Measurements from ENCODE around the gene SLC13A4. TPM values are rescaled to one million over a fixed set of nuclear protein-coding genes. Genes with fewer than 3 reads are reported as not detected.
"Not testable (repeated sequence)": the region's sequence is repeated elsewhere in the genome, so short reads cannot be mapped to it uniquely, and the experiment has no call there.

SLC13A4 gene
- total RNA-seq, 2 donors from 2014 or later = not detected

DNA sequence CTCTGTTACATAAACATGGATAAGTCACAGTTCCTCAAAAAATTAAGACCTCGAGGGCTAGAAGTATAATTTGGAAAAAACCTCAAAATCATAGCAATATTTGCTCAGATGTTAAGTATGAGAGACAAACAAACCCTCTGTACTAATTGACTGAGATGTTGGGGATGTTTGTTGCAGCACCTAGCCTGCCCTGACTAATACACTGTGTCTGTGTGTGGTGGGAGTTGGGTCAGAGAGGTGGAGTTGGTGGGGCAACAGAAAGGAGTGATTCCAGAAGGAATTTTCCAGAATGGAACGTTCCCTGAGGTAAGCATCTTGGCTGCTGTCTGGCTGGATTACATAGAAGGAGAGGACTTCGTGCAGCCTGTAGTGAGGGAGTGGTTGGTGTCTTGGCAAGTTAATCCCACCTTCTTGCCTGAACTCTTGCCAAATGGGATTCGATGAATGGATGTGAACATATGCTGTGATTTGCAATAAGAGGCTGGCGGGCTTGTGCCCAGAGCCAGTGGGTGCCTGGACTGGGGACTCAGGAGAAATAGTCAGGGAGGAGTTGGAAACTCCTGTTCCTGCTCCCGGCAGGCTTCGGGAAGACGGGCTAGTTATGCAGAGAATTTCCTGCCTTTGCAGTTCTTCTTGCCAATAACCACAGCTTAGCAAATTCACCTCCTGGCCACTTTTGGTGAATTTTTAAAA, 29.9 kb upstream of the SLC13A4 start:
- Mint-ChIP-seq H3K27ac (no peak overlapping the region), H3K36me3 (no peaks in the 10 kb centered on the region), H3K9me3 (no peaks in the 10 kb centered on the region)
- DNase-seq (ENCODE audit: low spot score in 2 of 2) = no peak
- no peak for ATAC-seq

DNA sequence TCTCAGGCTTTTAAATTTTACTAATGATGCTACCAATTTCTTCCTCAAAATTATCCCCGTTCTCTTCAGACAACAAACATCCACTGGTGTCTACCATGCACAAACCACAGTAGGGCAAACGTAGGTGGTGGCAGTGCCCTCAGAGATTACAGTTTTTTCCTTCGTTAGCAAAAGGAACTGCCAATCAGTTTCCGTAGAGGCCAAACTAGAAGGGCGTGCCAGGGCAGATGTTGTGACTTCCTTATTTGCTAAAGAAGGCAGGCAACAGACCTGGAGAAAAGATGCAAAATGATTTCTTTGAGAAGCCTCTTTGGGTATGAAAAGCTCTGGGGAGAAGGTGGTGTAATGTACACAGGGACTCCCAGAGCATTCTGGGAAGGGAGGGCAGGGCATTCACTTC, 28.2 kb upstream of the SLC13A4 start:
- no peaks in the 10 kb centered on the region for H3K9me3 Mint-ChIP-seq
- no peak overlapping the region for H3K27ac Mint-ChIP-seq
- DNase-seq (ENCODE audit: low spot score in 2 of 2) (no peak), ATAC-seq (no peak)
- H3K36me3 Mint-ChIP-seq = no peaks in the 10 kb centered on the region

GRCh38 chr7:135755351-135755753, 27.4 kb upstream of the SLC13A4 start:
- DNase-seq (ENCODE audit: low spot score in 2 of 2) (no peak), ATAC-seq (no peak)
- Mint-ChIP-seq H3K27ac (no peak overlapping the region), H3K36me3 (no peaks in the 10 kb centered on the region), H3K9me3 (no peaks in the 10 kb centered on the region)

DNA sequence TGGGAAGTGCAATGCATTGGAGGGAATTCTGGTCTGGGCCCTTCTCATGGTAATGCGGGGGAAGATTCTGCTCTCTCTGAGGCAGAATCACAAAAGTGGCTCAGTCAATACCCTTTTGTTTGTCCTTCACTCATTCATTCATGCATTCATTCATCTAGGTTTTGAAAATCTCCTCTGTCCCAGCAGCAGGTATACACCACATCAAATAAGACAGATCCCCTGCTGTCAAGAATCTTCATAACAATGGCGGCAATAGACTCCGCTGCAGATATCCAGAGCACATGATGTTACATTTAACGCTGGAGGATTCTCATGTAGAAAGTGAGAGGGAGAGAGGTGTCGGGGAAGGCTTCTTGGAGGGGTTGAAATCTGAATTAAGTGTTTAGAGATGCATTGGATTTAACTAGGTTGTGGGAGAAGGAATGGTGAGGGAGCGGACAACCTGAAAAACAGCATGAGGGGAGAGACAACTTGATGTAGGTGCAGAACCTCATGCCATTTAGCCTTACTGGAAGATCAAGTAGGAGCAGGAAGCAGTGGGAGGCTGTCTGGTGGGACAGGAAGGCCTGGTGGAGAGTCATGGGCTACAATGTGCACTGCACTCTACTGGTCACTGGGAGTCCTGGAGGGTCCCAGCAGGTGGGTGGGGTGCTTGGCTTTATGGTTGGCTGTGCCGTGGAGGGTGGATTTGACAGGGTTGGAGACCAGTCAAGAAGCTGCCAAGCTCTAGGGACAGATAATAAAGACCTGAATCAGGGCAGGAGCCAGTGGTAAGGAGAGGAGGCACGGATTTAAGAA, 25.8 kb upstream of the SLC13A4 start:
- no peak for DNase-seq (ENCODE audit: low spot score in 2 of 2)
- Mint-ChIP-seq H3K27ac (no peak overlapping the region), H3K9me3 (no peaks in the 10 kb centered on the region), H3K36me3 (no peaks in the 10 kb centered on the region)
- ATAC-seq = no peak

DNA sequence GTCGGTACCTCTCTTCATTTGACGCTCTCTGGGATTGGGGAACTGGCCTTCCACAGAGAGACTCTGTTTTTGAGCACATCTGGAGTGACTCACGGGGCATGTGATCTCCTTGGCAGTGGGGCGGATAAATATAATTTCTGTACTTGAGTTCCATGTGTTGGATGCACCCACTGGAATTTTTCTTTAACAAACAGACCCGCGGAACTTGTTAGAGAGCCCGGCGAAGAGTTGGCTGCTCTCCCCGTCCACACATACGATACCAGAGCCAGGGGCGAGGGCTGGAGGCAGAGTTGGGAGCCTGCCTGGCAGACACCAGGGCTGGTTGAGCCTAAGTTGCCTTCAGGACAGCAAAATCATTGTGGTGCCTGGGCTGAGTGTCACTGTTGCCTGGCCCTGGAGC, 20.8 kb upstream of the SLC13A4 start, which contains the start of gene FAM180A:
FAM180A (minus strand) TSS at position 44 of the 400 bp plus-strand sequence. CDS start 233 bp downstream, outside the sequence.
- Mint-ChIP-seq H3K27ac (no peak within 1 kb of the TSS), H3K9me3 (no peaks in the 10 kb centered on the region)

DNA sequence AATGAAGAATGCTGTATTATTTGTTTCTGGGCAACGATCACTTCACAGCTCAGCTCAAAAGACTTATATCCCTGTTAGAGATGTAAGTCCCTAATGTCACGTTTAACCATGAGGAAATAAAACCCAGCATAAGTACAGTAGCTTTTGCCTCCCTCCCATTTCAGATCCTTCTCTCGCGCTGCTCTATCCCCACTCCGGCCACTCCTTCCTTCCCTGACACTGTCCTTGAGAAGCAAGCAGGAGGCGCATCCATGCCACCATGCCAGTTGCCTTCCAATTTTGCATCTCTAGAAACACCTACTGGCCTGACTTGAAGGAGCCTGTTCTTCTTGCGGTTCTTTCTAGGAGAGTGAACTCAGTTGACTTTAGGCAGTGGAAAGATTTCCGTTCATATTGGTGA, 19.4 kb upstream of the SLC13A4 start:
- no peak for DNase-seq (ENCODE audit: low spot score in 2 of 2)
- ATAC-seq = no peak
- Mint-ChIP-seq H3K36me3 (no peaks in the 10 kb centered on the region), H3K9me3 (no peaks in the 10 kb centered on the region), H3K27ac (no peak overlapping the region)

More for the DNA sequence above, 20.8 kb upstream of the SLC13A4 start, which contains the start of gene FAM180A:
- H3K36me3 Mint-ChIP-seq = no peaks in the 10 kb centered on the region
- ATAC-seq (no peak), DNase-seq (ENCODE audit: low spot score in 2 of 2) (no peak)

- Mint-ChIP-seq H3K36me3 (no peaks in the 10 kb centered on the region), H3K27ac (no peak overlapping the region), H3K9me3 (no peaks in the 10 kb centered on the region)
- no peak for ATAC-seq
- DNase-seq (ENCODE audit: low spot score in 2 of 2) = no peak
Measured at GRCh38 chr7:135745703-135746312, 17.8 kb upstream of the SLC13A4 start.

- ATAC-seq (no peak), DNase-seq (ENCODE audit: low spot score in 2 of 2) (no peak)
- H3K27ac Mint-ChIP-seq = no peak overlapping the region
- no peaks in the 10 kb centered on the region for H3K36me3 Mint-ChIP-seq
- H3K9me3 Mint-ChIP-seq = no peaks in the 10 kb centered on the region
Measured at GRCh38 chr7:135744938-135745702, 17.1 kb upstream of the SLC13A4 start.

DNA sequence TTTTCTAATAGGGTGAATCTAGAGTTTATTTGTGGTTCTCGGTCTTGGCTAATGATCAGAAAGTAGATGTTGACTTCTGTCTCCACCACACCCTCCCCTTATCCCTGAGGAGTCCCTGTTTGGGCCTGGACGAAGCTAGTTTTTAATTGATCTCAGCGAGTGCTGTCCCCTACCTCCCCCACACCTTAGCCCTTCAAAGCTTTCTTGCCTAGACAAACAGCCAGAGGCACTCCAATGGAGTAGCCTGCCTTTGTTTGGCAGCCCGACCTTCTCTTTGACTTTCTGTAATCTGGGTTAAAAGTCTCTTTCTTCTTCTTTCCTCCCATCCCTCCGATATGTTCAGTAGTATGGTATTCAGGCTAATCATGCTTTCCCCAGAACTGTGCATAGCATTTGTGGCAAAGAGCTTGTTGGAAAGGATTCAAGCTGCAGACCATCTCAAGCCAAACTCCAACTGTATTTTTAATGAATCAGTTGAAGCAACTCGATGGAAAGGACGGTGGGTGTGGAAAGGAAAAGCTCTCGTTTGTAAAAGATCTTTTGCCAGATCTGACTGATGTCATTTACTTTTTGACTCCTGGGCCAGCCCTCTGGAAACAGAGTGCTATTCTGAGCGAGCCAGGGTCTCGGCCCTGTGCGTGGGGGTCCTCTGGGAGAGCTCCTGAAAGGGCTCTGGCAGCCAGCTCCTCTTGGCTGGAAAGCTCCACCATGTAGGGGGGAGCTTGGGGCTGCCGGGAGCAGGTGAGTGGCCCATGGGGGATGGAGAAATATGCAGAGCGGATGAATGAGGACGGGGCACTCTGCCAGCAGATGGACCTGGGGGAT, 16.1 kb upstream of the SLC13A4 start:
- no peak overlapping the region for H3K27ac Mint-ChIP-seq
- ATAC-seq (no peak), DNase-seq (ENCODE audit: low spot score in 2 of 2) (no peak)
- H3K36me3 Mint-ChIP-seq = no peaks in the 10 kb centered on the region
- H3K9me3 Mint-ChIP-seq = no peaks in the 10 kb centered on the region

DNA sequence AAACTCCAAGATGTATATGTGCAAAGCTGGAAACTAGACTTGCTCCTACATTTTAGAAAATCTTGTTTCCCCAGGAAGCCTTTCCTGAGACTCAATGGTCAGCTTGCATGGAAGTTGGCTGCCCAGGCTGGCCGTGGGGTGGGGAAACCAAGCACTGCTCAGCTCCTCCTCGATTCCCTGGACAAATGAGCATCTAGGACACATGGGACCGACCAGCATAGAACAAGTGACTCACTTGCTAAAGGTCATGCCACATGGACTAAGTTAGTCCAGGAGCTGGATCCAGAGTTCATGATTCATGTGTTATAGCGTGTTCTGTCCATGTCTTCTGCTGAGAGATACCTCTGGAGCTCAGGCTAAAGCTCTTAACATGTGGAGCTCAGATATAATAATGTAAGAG, 14.4 kb upstream of the SLC13A4 start:
- no peaks in the 10 kb centered on the region for H3K9me3 Mint-ChIP-seq
- no peaks in the 10 kb centered on the region for H3K36me3 Mint-ChIP-seq
- DNase-seq (ENCODE audit: low spot score in 2 of 2) (no peak), ATAC-seq (no peak)
- no peak overlapping the region for H3K27ac Mint-ChIP-seq

- Mint-ChIP-seq H3K36me3 (no peaks in the 10 kb centered on the region), H3K9me3 (no peaks in the 10 kb centered on the region), H3K27ac (no peak overlapping the region)
- ATAC-seq (no peak), DNase-seq (ENCODE audit: low spot score in 2 of 2) (no peak)
Measured at GRCh38 chr7:135741905-135742304, 13.9 kb upstream of the SLC13A4 start.

GRCh38 chr7:135740889-135741288, 12.9 kb upstream of the SLC13A4 start:
- no peaks in the 10 kb centered on the region for H3K36me3 Mint-ChIP-seq
- DNase-seq (ENCODE audit: low spot score in 2 of 2) = no peak
- no peaks in the 10 kb centered on the region for H3K9me3 Mint-ChIP-seq

DNA sequence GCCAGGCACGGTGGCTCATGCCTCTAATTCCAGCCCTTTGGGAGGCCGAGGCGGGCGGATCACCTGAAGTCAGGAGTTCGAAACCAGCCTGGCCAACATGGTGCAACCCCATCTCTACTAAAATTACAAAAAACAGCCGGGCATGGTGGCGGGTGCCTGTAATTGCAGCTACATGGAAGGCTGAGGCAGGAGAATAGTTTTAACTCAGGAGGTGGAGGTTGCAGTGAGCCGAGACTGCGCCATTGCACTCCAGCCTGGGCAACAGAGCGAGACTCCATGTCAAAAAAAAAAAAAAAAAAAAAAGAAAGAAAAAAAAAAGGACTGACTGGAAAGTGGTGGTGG, 9.3 kb upstream of the SLC13A4 start:
- not testable (repeated sequence) for H3K27ac Mint-ChIP-seq; H3K9me3 Mint-ChIP-seq; DNase-seq (ENCODE audit: low spot score in 2 of 2); ATAC-seq; H3K36me3 Mint-ChIP-seq

More at GRCh38 chr7:135740889-135741288, 12.9 kb upstream of the SLC13A4 start:
- no peak for ATAC-seq
- H3K27ac Mint-ChIP-seq = no peak overlapping the region

- ATAC-seq (no peak), DNase-seq (ENCODE audit: low spot score in 2 of 2) (no peak)
- Mint-ChIP-seq H3K36me3 (no peaks in the 10 kb centered on the region), H3K9me3 (no peaks in the 10 kb centered on the region), H3K27ac (no peak overlapping the region)
Measured at GRCh38 chr7:135736586-135737305, 8.8 kb upstream of the SLC13A4 start.

DNA sequence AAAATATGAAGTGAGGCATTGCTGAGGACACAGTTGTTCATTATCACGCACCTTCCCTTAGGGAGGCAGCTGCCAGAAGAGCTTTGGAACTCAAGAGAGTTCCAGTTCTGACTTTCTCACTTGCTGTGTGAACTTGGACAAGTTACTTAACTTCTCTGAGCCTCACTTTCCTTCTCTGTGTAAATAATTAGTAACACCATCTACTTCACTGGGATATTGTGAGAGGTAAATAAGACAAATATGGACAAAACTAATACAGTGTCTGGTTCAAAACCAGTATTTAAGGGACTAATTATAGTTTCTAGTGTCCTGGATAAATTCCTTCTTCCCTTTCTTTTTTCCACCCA, 6.3 kb upstream of the SLC13A4 start:
- no peak overlapping the region for H3K27ac Mint-ChIP-seq
- H3K36me3 Mint-ChIP-seq = no peaks in the 10 kb centered on the region
- DNase-seq (ENCODE audit: low spot score in 2 of 2) (no peak), ATAC-seq (no peak)
- H3K9me3 Mint-ChIP-seq = no peaks in the 10 kb centered on the region
